BJ (cell line): ENCODE measurements around the gene PCNX4. TPM values are rescaled to one million over a fixed set of nuclear protein-coding genes. Genes with fewer than 3 reads are reported as not detected.
"Not testable (repeated sequence)": the region's sequence is repeated elsewhere in the genome, so short reads cannot be mapped to it uniquely, and the experiment has no call there.

Experiments used
- CTCF ChIA-PET: fragments of 350-600 bp; formaldehyde crosslinking; extraction: SDS; loops from one replicate; lab custom pipeline; 2021; ENCODE audit warnings: antibody characterized with exemption, inconsistent platforms; lab: Yijun Ruan, JAX
- POLR2A ChIA-PET: fragments of 300-600 bp; sonication (Branson Sonifier 250); formaldehyde crosslinking; extraction: SDS; loops from one replicate; lab custom pipeline; 2021; ENCODE audit warnings: antibody characterized with exemption; lab: Charles Lee
- DNase-seq: peaks from one replicate; pipeline ENCODE4 v3.0.0-alpha.2; 2011; ENCODE audit warnings: low read depth
- H3K27me3 ChIP-seq: 2 replicates; pipeline ENCODE4 v1.6.0; 2011; ENCODE audit warnings: low read length; ENCODE audit not compliant: control insufficient read depth, insufficient read depth
- H3K36me3 ChIP-seq: 2 replicates; pipeline ENCODE4 v1.5.1; 2011; ENCODE audit warnings: low read length; ENCODE audit not compliant: control insufficient read depth, insufficient read depth
- H3K4me3 ChIP-seq: 2 replicates; pipeline ENCODE4 v1.5.1; 2011; ENCODE audit warnings: low read depth, mild to moderate bottlenecking, control low read depth, low read length
- CTCF ChIP-seq: IDR thresholded peaks from 2 replicates; pipeline ENCODE4 v1.5.1; 2011; ENCODE audit warnings: low read depth, mild to moderate bottlenecking, control low read depth, inconsistent platforms, low read length, moderate library complexity; ENCODE audit not compliant: insufficient read depth
- polyA minus RNA-seq: library from RNA; depleted of rRNA, polyadenylated mRNA; stranded (reverse); fragments of >200 nt; gene quantifications from 2 replicates; pipeline ENCODE4 v1.2.3, GENCODE V29; 2011; rRNA and poly(A)+ RNA removed
- polyA plus RNA-seq: library from polyadenylated mRNA; depleted of rRNA; stranded (reverse); fragments of >200 nt; gene quantifications from 2 replicates; pipeline ENCODE4 v1.2.3, GENCODE V29; 2011; rRNA removed

Gene PCNX4
- polyA plus RNA-seq (22.0 and 36.3 TPM in 2 replicates), polyA minus RNA-seq (39.0 and 46.1 TPM in 2 replicates)

GRCh38 chr14:60091550-60092525 is at the start of gene PCNX4:
Gene PCNX4, plus strand, starts transcription at chr14:60091923. Its CDS starts 15,716 bp downstream, at chr14:60107639.
- TF ChIP-seq CTCF: no peak
- Histone ChIP-seq H3K27me3 (no peaks in the 10 kb centered on the region), H3K4me3 (peak within 1 kb of the TSS; percentile 62), H3K36me3 (no peaks in the 10 kb centered on the region)
- ChIA-PET POLR2A (no interaction called here), CTCF (interaction anchor here (1.0 to 1.8 kb wide), 2 partner anchors 11 kb away, joined by 4 to 5 read pairs; no protein-coding TSS in a partner anchor)
- DNase-seq: peak; percentile 92

GRCh38 chr14:60047976-60048375 is 43.7 kb upstream of the PCNX4 start:
- H3K36me3 ChIP-seq, POLR2A ChIA-PET, H3K4me3 ChIP-seq, H3K27me3 ChIP-seq, DNase-seq: not testable (repeated sequence)
- CTCF ChIA-PET: interaction anchor here (0.6 kb wide), 1 partner anchor 77 kb away, joined by 4 read pairs; no protein-coding TSS in a partner anchor

GRCh38 chr14:60051721-60052221 is 40.0 kb upstream of the PCNX4 start:
- ChIA-PET CTCF (no interaction called here), POLR2A (no interaction called here)
- Histone ChIP-seq H3K27me3 (no peaks in the 10 kb centered on the region), H3K36me3 (no peaks in the 10 kb centered on the region), H3K4me3 (no peak overlapping the region)
- DNase-seq: peak; percentile 2
- no peak for TF ChIP-seq CTCF

GRCh38 chr14:60058087-60058486 is 33.6 kb upstream of the PCNX4 start:
- Histone ChIP-seq H3K36me3 (no peaks in the 10 kb centered on the region), H3K4me3 (no peak overlapping the region), H3K27me3 (no peaks in the 10 kb centered on the region)
- DNase-seq: no peak
- no peak for TF ChIP-seq CTCF
- CTCF ChIA-PET: interaction anchor here (1.0 to 1.4 kb wide), 3 partner anchors 93 to 127 kb away, joined by 3 read pairs; partner anchors contain the start of gene DHRS7
- POLR2A ChIA-PET: no interaction called here

GRCh38 chr14:60061371-60061770 is 30.4 kb upstream of the PCNX4 start:
- CTCF ChIA-PET: interaction anchor here (1.7 to 2.2 kb wide), 3 partner anchors 97 to 122 kb away, joined by 7 to 19 read pairs (median 10); partner anchors contain the start of gene DHRS7
- no peak for TF ChIP-seq CTCF
- Histone ChIP-seq H3K36me3 (no peaks in the 10 kb centered on the region), H3K27me3 (no peaks in the 10 kb centered on the region), H3K4me3 (no peak overlapping the region)
- POLR2A ChIA-PET: no interaction called here
- DNase-seq: peak; percentile 11
